ENCODE data around the gene APPL2.

Gene APPL2

DNA sequence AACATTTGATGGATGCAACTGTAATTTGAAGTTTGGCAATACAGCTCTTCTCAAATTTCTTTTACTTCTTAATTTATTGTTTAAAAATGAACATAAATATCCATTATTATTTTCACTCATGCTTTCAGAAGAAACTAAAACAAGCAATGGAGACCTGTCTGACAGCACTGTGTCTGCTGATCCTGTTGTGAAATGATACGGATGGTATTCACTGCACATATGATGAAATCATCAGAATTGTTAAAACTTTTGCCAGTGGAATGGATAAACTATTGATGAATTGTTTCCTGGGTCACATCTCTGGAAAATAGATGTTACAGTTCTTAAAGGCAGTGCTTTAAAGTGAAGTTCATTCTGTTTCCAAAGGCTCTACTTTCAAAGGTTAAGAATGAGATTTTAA lies 69.2 kb downstream of the APPL2 start:
- TF ChIP-seq, protein P1, sequence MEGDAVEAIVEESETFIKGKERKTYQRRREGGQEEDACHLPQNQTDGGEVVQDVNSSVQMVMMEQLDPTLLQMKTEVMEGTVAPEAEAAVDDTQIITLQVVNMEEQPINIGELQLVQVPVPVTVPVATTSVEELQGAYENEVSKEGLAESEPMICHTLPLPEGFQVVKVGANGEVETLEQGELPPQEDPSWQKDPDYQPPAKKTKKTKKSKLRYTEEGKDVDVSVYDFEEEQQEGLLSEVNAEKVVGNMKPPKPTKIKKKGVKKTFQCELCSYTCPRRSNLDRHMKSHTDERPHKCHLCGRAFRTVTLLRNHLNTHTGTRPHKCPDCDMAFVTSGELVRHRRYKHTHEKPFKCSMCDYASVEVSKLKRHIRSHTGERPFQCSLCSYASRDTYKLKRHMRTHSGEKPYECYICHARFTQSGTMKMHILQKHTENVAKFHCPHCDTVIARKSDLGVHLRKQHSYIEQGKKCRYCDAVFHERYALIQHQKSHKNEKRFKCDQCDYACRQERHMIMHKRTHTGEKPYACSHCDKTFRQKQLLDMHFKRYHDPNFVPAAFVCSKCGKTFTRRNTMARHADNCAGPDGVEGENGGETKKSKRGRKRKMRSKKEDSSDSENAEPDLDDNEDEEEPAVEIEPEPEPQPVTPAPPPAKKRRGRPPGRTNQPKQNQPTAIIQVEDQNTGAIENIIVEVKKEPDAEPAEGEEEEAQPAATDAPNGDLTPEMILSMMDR (IDR thresholded peaks at IDR 0.05; ENCODE audit: insufficient read depth, low read depth, low read length, missing control alignments), result no peak
- no peak overlapping the region for H3K4me3 ChIP-seq (ENCODE audit: low read length)
- peak; percentile 29 for DNase-seq (ENCODE audit: low read depth)

DNA sequence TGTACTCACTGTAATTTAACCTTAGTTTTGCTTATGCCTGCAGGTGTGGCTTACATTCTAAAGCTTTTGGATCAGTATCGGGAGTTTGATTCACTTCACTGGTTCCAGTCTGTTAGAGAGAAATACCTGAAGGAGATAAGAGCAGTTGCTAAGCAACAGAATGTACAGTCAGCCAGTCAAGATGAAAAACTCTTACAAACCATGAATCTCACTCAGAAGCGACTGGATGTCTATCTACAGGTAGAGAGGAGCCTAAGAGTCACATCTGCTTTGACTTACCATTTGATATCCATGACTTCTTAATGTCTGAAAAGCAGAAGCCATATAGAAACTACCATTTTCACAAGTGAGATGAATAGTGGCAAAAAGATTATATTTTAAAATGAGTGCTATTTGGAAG lies 71.9 kb downstream of the APPL2 start:
- DNase-seq (ENCODE audit: low read depth), result no peak
- no peak overlapping the region for H3K4me3 ChIP-seq (ENCODE audit: low read length)
- TF ChIP-seq, protein P1 (IDR thresholded peaks at IDR 0.05; ENCODE audit: insufficient read depth, low read depth, low read length, missing control alignments), result no peak

DNA sequence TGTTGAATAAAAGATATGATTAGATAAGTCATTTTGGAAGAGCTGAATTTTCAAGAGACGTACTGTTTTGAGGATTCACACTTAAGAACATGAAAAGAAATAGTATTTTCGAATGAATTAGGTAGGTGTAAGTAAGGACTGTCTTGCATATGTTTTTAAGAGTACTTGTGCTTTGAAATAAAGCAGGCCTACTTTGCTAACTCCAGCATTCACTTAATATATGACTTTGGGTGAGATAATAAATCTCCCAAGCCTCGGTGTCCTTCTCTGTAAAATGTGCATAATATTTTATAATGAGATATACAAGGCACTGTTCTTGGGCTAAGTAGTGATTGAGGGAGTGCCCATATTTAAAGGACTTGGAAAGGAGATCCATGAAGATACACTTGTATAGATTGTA lies 73.8 kb downstream of the APPL2 start:
- TF ChIP-seq, protein P1 (IDR thresholded peaks at IDR 0.05; ENCODE audit: insufficient read depth, low read depth, low read length, missing control alignments), result no peak
- DNase-seq (ENCODE audit: low read depth), result no peak
- no peak overlapping the region for H3K4me3 ChIP-seq (ENCODE audit: low read length)

DNA sequence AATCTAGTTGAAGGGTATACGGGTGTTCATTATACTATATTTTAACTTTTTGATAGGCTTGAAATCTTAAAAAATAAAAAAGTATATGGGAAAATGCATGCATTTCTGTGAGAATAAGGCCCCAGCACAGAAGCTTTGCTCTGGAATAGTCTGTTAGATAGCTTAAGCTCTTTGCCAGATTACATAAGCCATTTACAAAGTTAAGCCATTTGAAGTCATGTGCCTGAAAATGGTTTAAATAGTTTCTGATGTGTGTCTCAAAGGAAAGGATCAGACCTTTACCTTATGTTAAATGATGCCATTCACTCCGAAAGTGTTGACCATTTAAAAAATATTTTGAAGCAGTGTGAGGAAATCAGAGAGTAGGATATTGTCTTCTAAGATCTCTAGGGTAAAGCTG lies 77.1 kb downstream of the APPL2 start:
- no peak overlapping the region for H3K4me3 ChIP-seq (ENCODE audit: low read length)
- DNase-seq (ENCODE audit: low read depth), result no peak
- TF ChIP-seq, protein P1 (IDR thresholded peaks at IDR 0.05; ENCODE audit: insufficient read depth, low read depth, low read length, missing control alignments), result no peak

DNA sequence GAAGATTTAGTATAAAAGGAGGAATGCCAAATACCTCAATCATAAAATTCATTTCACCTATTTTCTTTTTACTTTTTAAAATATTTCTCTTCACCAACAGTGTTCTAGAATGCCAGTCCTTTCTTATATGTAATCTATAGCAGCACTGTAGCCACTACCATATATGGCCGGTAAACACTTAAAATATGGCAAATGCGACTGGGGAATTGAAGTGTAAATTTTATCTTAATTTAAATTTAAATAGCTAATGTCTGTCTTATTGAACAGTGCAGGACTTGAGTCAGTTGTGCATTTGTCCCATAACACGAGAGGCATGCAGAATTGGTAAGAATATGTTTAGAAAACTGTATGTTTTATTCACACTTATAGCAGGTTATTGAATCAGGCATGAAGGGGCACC lies 78.4 kb downstream of the APPL2 start:
- TF ChIP-seq, protein P1 (IDR thresholded peaks at IDR 0.05; ENCODE audit: insufficient read depth, low read depth, low read length, missing control alignments), result no peak
- no peak overlapping the region for H3K4me3 ChIP-seq (ENCODE audit: low read length)
- no peak for DNase-seq (ENCODE audit: low read depth)

DNA sequence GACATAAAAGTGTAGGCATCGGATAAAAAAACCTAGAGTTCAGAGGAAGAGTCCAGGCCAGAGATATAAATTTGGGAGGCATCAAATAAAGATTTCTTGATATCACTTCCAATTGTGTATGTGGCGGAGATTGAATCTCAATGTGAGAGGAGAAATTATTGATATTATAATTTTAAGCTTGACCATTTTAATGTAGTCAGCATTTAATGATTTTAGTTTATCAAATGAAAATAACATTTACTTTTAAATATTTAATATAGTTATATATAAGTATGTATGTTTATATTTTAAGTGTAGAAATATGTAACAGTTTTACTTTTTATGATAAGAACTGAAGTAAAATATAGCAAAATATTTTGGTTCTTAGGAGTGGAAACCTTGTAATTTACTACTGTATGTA lies 79.7 kb downstream of the APPL2 start:
- H3K4me3 ChIP-seq (ENCODE audit: low read length), result no peak overlapping the region
- no peak for DNase-seq (ENCODE audit: low read depth)
- TF ChIP-seq, protein P1 (IDR thresholded peaks at IDR 0.05; ENCODE audit: insufficient read depth, low read depth, low read length, missing control alignments), result no peak

DNA sequence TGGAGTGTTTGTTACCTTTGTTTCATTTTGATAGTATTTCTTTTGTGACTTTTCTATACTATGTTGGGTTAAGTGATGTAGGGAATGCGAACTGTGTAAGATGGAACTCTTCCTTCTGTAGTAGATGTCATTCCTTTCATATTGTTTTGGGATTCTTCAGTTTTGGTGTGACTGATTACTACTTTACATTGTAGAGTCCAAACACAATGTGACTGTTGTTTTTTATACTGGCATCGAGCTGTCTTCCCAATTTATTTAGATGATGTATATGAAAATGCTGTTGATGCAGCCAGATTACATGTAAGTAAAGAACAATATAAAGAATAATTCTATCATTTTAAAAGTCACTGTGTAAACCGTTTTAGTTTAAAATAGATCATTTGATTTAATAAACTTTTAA lies 93.7 kb downstream of the APPL2 start:
- no peak overlapping the region for H3K4me3 ChIP-seq (ENCODE audit: low read length)
- TF ChIP-seq, protein P1 (IDR thresholded peaks at IDR 0.05; ENCODE audit: insufficient read depth, low read depth, low read length, missing control alignments), result no peak
- DNase-seq (ENCODE audit: low read depth), result no peak
